T-helper 1 cell treated with Interleukin-12 subunit alpha and Interleukin-12 subunit beta and Interleukin-4 antibody, amounts not matched to agents 30 μg/mL and 1 μg/mL, for 36 hours (primary cell): Measurements from ENCODE around the gene SFTPD.

Experiments used
- H3K27ac Mint-ChIP-seq: one replicate; pipeline ENCODE4 v1.8.0; 2021; ENCODE audit warnings: mild to moderate bottlenecking, mixed read lengths
- H3K27me3 Mint-ChIP-seq: one replicate; pipeline ENCODE4 v1.8.0; 2021; ENCODE audit warnings: low read depth, mixed read lengths
- H3K36me3 Mint-ChIP-seq: one replicate; pipeline ENCODE4 v1.8.0; 2021; ENCODE audit warnings: low read depth, mixed read lengths
- H3K4me1 Mint-ChIP-seq: one replicate; pipeline ENCODE4 v1.8.0; 2021; ENCODE audit warnings: low read depth, mixed read lengths
- H3K4me3 Mint-ChIP-seq: one replicate; pipeline ENCODE4 v1.8.0; 2021; ENCODE audit warnings: mild to moderate bottlenecking, moderate library complexity, mixed read lengths
- H3K9me3 Mint-ChIP-seq: one replicate; pipeline ENCODE4 v1.8.0; 2021; ENCODE audit warnings: mixed read lengths

SFTPD gene

GRCh38 chr10:79979310-79979975 lies 30.5 kb upstream of the SFTPD start:
- Mint-ChIP-seq H3K4me3 (no peak overlapping the region), H3K27me3 (peaks cover 78% of the 10 kb centered on the region), H3K27ac (no peak overlapping the region), H3K36me3 (no peaks in the 10 kb centered on the region), H3K9me3 (no peaks in the 10 kb centered on the region), H3K4me1 (peaks cover 3% of the 10 kb centered on the region)

DNA sequence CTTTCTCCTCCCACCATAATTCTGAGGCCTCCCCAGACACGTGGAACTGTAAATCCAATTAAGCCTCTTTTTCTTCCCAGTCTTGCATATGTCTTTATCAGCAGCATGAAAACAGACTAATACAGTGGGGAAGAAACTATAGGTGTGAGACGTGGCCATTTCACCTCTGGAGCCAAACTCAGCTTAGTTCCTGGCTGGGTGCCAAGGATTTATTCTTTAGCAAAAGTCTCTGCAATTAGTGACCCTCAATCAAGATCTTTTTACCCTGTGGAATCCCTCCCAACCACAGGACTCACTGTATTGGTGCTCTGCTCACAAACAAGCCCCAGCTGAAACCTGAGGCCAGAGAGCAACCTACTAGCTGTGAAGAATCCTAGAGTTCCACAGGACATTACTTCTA lies 28.1 kb upstream of the SFTPD start:
- H3K27ac Mint-ChIP-seq, result no peak overlapping the region
- no peaks in the 10 kb centered on the region for H3K36me3 Mint-ChIP-seq
- H3K27me3 Mint-ChIP-seq, result peaks cover 70% of the 10 kb centered on the region
- H3K4me1 Mint-ChIP-seq, result peaks cover 3% of the 10 kb centered on the region
- no peaks in the 10 kb centered on the region for H3K9me3 Mint-ChIP-seq
- H3K4me3 Mint-ChIP-seq, result no peak overlapping the region

DNA sequence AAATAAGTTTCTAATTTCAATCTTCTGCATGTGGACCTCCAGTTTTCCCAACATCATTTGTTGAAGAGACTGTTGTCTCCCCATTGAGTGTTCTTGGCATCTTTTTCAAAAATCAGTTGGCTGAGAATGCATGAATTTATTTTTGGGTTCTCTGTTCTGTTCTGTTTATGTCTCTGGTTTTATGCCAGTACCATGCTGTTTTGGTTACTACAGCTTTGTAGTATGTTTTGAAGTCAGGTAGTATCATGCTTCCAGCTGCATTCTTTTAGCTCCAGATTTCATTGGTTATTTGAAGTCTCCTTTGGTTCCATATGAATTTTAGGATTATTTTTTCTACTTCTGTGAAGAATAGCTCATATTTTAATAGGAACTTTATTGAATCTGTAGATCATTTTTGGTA lies 21.2 kb upstream of the SFTPD start:
- Mint-ChIP-seq H3K9me3 (no peaks in the 10 kb centered on the region), H3K4me3 (no peak overlapping the region), H3K4me1 (no peaks in the 10 kb centered on the region), H3K27me3 (peaks cover 25% of the 10 kb centered on the region), H3K27ac (no peak overlapping the region), H3K36me3 (peaks cover 3% of the 10 kb centered on the region)

GRCh38 chr10:79947787-79948424 lies 999 bp downstream of the SFTPD start:
- H3K4me1 Mint-ChIP-seq, result no peaks in the 10 kb centered on the region
- H3K27me3 Mint-ChIP-seq, result peaks cover 7% of the 10 kb centered on the region
- H3K27ac Mint-ChIP-seq, result no peak overlapping the region
- no peaks in the 10 kb centered on the region for H3K36me3 Mint-ChIP-seq
- no peak overlapping the region for H3K4me3 Mint-ChIP-seq
- H3K9me3 Mint-ChIP-seq, result peaks cover 12% of the 10 kb centered on the region

DNA sequence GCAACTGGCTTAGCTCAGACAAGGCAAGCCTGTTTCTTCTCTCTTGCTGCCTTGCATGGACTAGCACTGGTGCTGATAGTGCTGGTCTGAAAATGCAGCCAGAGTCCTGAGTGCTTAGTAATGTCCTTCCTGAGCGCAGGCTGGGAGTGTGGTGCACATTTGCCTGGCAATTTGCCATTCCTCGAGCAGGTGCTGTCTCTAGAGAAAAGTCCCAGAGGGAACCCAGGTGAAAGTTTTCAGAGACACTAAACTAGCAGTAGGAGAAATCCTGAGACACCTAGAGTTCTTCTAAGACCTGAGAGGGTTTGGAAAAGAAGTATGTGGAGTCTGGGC lies 1.9 kb downstream of the SFTPD start:
- no peak overlapping the region for H3K4me3 Mint-ChIP-seq

DNA sequence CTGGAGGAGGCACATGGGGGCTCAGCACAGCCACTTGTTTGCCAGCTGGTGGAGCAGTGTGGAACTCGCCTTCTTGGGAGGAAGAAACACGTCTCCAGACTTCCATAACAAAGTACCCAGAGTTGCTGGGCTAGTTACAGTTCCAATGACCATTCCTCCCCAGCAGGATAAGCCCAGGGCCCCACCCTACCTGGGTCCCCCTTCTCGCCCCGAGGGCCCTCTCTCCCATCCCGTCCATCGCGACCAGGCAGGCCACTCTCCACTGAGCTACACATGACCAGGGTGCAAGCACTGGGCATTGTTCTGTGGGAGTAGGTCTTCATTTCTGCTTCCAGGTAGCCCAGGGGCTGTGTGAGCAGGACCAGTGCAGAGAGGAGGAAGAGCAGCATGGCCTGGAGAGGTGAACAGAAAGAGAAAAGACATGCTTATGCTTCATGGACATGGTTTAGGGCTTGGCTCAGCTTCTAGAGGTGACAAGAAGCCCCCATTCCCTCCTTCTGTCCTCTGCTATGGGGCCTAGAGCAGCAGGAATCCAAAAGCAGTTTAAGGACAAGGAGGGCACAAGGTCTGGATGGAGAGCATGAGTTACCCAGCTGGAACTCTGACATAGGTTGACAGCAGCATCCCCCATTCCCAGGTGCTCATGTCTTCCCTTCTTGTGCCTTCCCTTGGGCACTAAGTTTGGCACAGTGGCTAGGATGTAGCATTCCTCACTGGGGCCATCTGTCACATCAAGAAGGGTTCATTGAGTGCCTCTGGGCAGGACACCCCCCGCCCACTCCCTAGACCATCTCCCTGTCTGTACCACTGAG lies 2.4 kb downstream of the SFTPD start:
- peaks cover 4% of the 10 kb centered on the region for H3K27me3 Mint-ChIP-seq
- H3K4me3 Mint-ChIP-seq, result no peak overlapping the region
- no peaks in the 10 kb centered on the region for H3K4me1 Mint-ChIP-seq
- H3K36me3 Mint-ChIP-seq, result no peaks in the 10 kb centered on the region
- no peak overlapping the region for H3K27ac Mint-ChIP-seq
- peaks cover 7% of the 10 kb centered on the region for H3K9me3 Mint-ChIP-seq

More for the DNA sequence above, 1.9 kb downstream of the SFTPD start:
- H3K27ac Mint-ChIP-seq, result no peak overlapping the region
- no peaks in the 10 kb centered on the region for H3K36me3 Mint-ChIP-seq
- peaks cover 7% of the 10 kb centered on the region for H3K9me3 Mint-ChIP-seq
- H3K4me1 Mint-ChIP-seq, result no peaks in the 10 kb centered on the region
- peaks cover 7% of the 10 kb centered on the region for H3K27me3 Mint-ChIP-seq

GRCh38 chr10:79944428-79945395 lies 4.2 kb downstream of the SFTPD start:
- no peaks in the 10 kb centered on the region for H3K27me3 Mint-ChIP-seq
- no peak overlapping the region for H3K27ac Mint-ChIP-seq
- H3K9me3 Mint-ChIP-seq, result no peaks in the 10 kb centered on the region
- H3K36me3 Mint-ChIP-seq, result no peaks in the 10 kb centered on the region
- H3K4me1 Mint-ChIP-seq, result no peaks in the 10 kb centered on the region
- no peak overlapping the region for H3K4me3 Mint-ChIP-seq

- Mint-ChIP-seq H3K4me1 (no peaks in the 10 kb centered on the region), H3K9me3 (no peaks in the 10 kb centered on the region), H3K4me3 (no peak overlapping the region), H3K27ac (no peak overlapping the region), H3K36me3 (no peaks in the 10 kb centered on the region), H3K27me3 (no peaks in the 10 kb centered on the region)
Measured at GRCh38 chr10:79943871-79944270, 5.0 kb downstream of the SFTPD start.

- Mint-ChIP-seq H3K9me3 (no peaks in the 10 kb centered on the region), H3K27ac (no peak overlapping the region), H3K36me3 (no peaks in the 10 kb centered on the region)
Measured at GRCh38 chr10:79942261-79943185, 6.4 kb downstream of the SFTPD start.

DNA sequence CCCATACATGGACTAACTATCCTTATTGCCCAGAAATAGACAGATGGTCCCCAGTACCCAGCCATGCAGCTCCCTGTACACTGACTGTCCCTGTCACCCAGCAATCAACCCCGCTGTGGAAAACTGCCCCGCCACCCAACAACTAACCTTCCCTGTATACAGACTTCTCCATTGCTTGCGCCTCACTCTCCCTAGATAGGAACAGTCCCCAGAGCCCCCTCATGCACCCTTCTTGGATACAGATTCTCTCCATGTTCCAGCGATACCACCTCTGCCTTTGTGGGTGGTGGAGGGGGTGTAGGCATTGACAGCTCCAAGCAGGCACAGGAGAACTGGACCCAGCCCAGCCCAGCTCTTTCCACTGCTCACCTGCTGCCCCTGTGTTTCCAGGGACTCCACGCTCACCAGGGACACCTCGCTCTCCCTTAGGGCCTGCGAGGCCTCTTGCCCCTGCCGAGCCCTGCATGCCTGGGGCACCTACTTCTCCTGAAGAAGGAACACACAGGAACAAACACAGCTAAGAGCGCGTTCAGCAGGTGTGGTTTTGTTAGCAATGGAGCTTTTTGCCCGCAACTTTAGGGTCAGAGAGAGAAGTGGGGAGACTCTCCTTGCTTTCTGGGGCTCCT lies 7.2 kb downstream of the SFTPD start:
- Mint-ChIP-seq H3K9me3 (no peaks in the 10 kb centered on the region), H3K27me3 (peaks cover 4% of the 10 kb centered on the region), H3K4me1 (peaks cover 4% of the 10 kb centered on the region), H3K27ac (no peak overlapping the region), H3K4me3 (no peak overlapping the region), H3K36me3 (no peaks in the 10 kb centered on the region)

More at GRCh38 chr10:79942261-79943185, 6.4 kb downstream of the SFTPD start:
- Mint-ChIP-seq H3K27me3 (no peaks in the 10 kb centered on the region), H3K4me1 (peaks cover 4% of the 10 kb centered on the region), H3K4me3 (no peak overlapping the region)

- Mint-ChIP-seq H3K27ac (no peak overlapping the region), H3K36me3 (no peaks in the 10 kb centered on the region), H3K27me3 (peaks cover 8% of the 10 kb centered on the region), H3K4me3 (no peak overlapping the region), H3K9me3 (no peaks in the 10 kb centered on the region), H3K4me1 (peaks cover 4% of the 10 kb centered on the region)
Measured at GRCh38 chr10:79941146-79941545, 7.8 kb downstream of the SFTPD start.

GRCh38 chr10:79940431-79940830 lies 8.5 kb downstream of the SFTPD start:
- Mint-ChIP-seq H3K4me1 (peaks cover 4% of the 10 kb centered on the region), H3K9me3 (no peaks in the 10 kb centered on the region), H3K36me3 (no peaks in the 10 kb centered on the region), H3K27me3 (peaks cover 8% of the 10 kb centered on the region), H3K4me3 (no peak overlapping the region), H3K27ac (no peak overlapping the region)

DNA sequence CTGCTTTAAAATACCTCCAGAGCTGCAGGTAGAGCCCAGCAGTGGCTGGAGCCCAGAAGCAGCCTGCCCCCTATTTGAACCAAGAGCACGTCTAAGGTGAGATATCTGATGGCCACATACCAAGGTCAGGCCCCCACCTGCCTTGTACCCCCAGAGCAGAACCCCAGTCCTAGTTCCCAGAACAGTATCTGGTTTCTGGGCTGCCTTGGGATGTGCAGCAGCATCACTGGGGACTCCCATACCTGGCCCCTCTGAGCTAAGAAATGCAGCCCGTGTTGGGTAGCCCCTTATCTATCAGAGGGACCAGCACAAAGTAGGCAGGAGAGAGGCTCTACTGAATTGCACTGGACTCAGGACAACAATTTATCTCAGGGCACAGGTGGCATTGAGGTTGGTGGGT lies 8.9 kb downstream of the SFTPD start:
- Mint-ChIP-seq H3K9me3 (no peaks in the 10 kb centered on the region), H3K4me3 (no peak overlapping the region), H3K4me1 (peaks cover 4% of the 10 kb centered on the region), H3K36me3 (no peaks in the 10 kb centered on the region), H3K27ac (no peak overlapping the region), H3K27me3 (peaks cover 8% of the 10 kb centered on the region)
